Lower leg skin (tissue), 3 donors: ENCODE data around the gene TMEM63A.

Experiments used
- POLR2A ChIP-seq, 2 donors: fragments of 450-650 bp; IDR thresholded peaks; one replicate each; pipeline ENCODE4 v1.6.1; 2016 to 2017; ENCODE audit warnings: antibody characterized with exemption in 2 of 2, mild to moderate bottlenecking in 1 of 2, moderate library complexity in 1 of 2
- TF ChIP-seq, protein P1 (sequence below), 3 donors: fragments of 450-650 bp; IDR thresholded peaks; one replicate each; pipeline ENCODE4 v1.5.1; 2016; ENCODE audit warnings: antibody characterized with exemption in 3 of 3, mild to moderate bottlenecking in 3 of 3, moderate library complexity in 2 of 3

DNA sequence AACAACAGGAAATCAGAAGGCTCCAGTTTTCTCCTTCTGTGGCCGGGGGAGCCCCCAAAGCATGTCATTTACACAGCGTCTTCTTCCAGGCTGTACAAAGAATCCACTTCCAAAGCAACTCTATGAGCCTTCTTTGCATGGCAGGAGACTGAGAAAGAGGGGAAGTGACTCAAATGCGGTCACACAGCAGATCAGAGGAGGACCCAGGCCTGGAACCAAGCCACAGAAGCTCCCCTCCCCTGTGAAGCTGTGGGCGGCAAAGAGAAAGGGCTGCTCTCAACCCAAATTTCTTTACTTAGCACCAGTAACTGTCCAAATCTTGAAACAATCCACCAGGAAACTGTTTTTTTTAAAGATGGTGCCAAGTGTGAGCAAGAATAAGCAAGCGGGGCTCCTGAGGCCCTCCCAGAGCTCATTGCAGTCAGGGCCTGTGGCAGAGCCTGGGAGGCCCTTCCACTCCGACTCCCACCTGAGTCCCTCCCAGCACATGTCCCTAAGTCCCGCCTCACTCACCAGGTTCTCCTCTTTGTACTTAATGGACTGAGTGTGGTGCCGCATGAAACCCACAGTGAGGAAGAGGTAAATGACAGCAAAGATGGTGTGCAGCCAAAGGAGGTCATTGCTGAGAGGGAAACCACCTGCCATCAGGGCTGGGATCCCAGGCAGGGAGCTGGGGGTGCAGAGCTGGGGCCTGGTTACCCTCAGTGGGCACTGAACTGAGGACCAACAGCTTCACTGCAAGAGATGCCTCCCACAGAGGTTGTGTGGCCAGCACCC lies 15.9 kb downstream of the TMEM63A start:
- TF ChIP-seq, protein P1, sequence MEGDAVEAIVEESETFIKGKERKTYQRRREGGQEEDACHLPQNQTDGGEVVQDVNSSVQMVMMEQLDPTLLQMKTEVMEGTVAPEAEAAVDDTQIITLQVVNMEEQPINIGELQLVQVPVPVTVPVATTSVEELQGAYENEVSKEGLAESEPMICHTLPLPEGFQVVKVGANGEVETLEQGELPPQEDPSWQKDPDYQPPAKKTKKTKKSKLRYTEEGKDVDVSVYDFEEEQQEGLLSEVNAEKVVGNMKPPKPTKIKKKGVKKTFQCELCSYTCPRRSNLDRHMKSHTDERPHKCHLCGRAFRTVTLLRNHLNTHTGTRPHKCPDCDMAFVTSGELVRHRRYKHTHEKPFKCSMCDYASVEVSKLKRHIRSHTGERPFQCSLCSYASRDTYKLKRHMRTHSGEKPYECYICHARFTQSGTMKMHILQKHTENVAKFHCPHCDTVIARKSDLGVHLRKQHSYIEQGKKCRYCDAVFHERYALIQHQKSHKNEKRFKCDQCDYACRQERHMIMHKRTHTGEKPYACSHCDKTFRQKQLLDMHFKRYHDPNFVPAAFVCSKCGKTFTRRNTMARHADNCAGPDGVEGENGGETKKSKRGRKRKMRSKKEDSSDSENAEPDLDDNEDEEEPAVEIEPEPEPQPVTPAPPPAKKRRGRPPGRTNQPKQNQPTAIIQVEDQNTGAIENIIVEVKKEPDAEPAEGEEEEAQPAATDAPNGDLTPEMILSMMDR (IDR thresholded peaks at IDR 0.05) = no peak
- no peak for TF ChIP-seq POLR2A (IDR thresholded peaks at IDR 0.05)
